H1 (cell line): ENCODE data around the gene TMEM151A. TPM values are rescaled to one million over a fixed set of nuclear protein-coding genes. Genes with fewer than 3 reads are reported as not detected.

ENCODE experiments used
- BRCA1 ChIP-seq: IDR thresholded peaks from 2 replicates; pipeline ENCODE4 v1.6.1; 2012; ENCODE audit warnings: low read depth, low read length, improper control_type of control experiment
- CHD7 ChIP-seq: fragments of 300-600 bp; sonication (generic); IDR thresholded peaks from 2 replicates; pipeline ENCODE4 v1.7.1; 2012; ENCODE audit warnings: low read length, moderate library complexity, mild to moderate bottlenecking, inconsistent platforms; ENCODE audit not compliant: insufficient replicate concordance
- POLR2AphosphoS5 ChIP-seq: IDR thresholded peaks from 2 replicates; pipeline ENCODE4 v1.6.1; 2011; ENCODE audit warnings: low read depth, low read length
- SP2 ChIP-seq: IDR thresholded peaks from 2 replicates; pipeline ENCODE4 v1.6.1; 2012; ENCODE audit warnings: mild to moderate bottlenecking, low read length, inconsistent platforms
- polyA plus RNA-seq, 7 experiments: library from polyadenylated mRNA; depleted of rRNA in 3 of 7; stranded (reverse) in 5 of 7; unstranded in 2 of 7; fragments of >200 nt in 5 of 7; fragments of 200-250 nt in 2 of 7; gene quantifications; 1 replicate in 5 of 7; 2 replicates in 1 of 7; 4 replicates in 1 of 7; pipeline versions ENCODE4 v1.2.1 to v1.2.3, GENCODE V29; 2011 to 2013; ENCODE audit warnings: missing spikeins in 2 of 7, mixed read lengths in 2 of 7
- total RNA-seq: library from RNA; stranded (reverse); fragmentation: NEBNext Ultra II Directional; extraction: Animal tissue kit (Norgen Biotek cat#: 25700); gene quantifications from 2 replicates; pipeline ENCODE4 v1.2.1, GENCODE V29; 2021

The TMEM151A gene
- total and polyA plus RNA-seq, 2 of the 8 experiments (the other 6 are each of a cell fraction or from before 2014, with no cell fraction given), result 3.2 TPM

GRCh38 chr11:66247801-66248200 lies 43.9 kb upstream of the TMEM151A start (continued):
- TF ChIP-seq CHD7, result no peak
- no peak for TF ChIP-seq POLR2AphosphoS5
- no peak for TF ChIP-seq BRCA1
- TF ChIP-seq SP2, result no peak
